Neural cell (in vitro differentiated cells): ENCODE results near the gene FHIT.

Experiments used
- CTCF ChIP-seq: fragments of 450-650 bp; IDR thresholded peaks from 2 replicates; pipeline ENCODE4 v1.5.1; 2014; ENCODE audit warnings: antibody characterized with exemption, mild to moderate bottlenecking, moderate library complexity; ENCODE audit not compliant: poor library complexity, severe bottlenecking
- EP300 ChIP-seq: fragments of 450-650 bp; conservative IDR thresholded peaks from 2 replicates; pipeline ENCODE4 v1.6.1; 2014; ENCODE audit warnings: antibody characterized with exemption, mild to moderate bottlenecking, moderate library complexity; ENCODE audit not compliant: poor library complexity, severe bottlenecking
- EZH2 ChIP-seq: fragments of 200-600, 300-800 bp; shearing (Covaris generic), sonication (generic); IDR thresholded peaks from 2 replicates; pipeline ENCODE4 v1.6.1; 2014; ENCODE audit warnings: antibody characterized with exemption, low read length, borderline replicate concordance, mild to moderate bottlenecking; ENCODE audit not compliant: insufficient read depth, poor library complexity, severe bottlenecking
- MXI1 ChIP-seq: fragments of 450-650 bp; conservative IDR thresholded peaks from 2 replicates; pipeline ENCODE4 v1.6.1; 2014; ENCODE audit warnings: antibody characterized with exemption, mild to moderate bottlenecking; ENCODE audit not compliant: poor library complexity, severe bottlenecking
- POLR2AphosphoS5 ChIP-seq: IDR thresholded peaks from 2 replicates; pipeline ENCODE4 v1.6.1; 2012
- RAD21 ChIP-seq: fragments of 450-650 bp; conservative IDR thresholded peaks from 2 replicates; pipeline ENCODE4 v1.6.1; 2014; ENCODE audit warnings: antibody characterized with exemption, mild to moderate bottlenecking, moderate library complexity
- SMC3 ChIP-seq: fragments of 450-650 bp; conservative IDR thresholded peaks from 2 replicates; pipeline ENCODE4 v1.6.1; 2014; ENCODE audit warnings: antibody characterized with exemption, mild to moderate bottlenecking, moderate library complexity; ENCODE audit not compliant: poor library complexity
- TF ChIP-seq, protein P1 (sequence below): IDR thresholded peaks from 2 replicates; pipeline ENCODE4 v1.6.1; 2012; ENCODE audit warnings: borderline replicate concordance

DNA sequence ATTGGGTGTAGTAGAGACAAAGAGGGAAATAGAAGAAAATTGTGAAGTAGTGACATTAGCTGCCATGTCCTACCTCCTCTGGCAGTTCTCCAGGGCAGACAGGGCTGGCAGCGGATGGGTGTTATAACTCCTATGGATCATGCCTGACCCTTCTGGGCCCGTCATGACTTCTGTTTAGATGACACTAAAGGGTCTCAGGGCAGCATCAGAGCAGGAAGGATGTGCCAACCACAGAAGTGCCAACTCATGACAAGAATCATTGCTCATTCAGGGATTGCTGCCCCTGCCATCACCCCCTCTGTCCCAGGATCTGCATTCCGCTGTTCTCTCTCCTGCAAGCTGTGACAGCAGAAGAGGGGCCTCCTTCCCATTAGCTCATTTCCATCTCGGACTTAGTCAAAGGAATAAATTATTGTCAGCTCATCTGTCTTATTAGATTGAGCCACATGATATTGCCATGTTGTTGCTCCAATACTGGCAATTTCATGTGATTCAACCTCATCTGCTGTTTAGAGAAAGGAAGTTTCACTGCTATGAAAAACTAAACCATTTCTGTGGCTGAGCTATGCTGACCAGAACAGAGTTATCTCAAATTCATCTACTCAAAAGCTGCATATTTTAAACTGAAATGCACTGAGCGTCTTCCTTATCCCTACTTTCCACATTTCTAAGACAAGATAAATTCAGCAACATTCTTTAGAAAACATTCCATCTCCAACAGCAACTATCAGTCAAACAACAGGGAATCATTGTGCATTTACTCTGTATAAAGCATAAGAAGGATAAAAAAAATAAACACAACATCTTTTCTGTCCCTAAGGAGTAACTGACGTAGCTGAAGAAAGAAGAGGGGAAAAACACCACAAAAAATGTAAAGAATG is 271.6 kb downstream of the FHIT start:
- TF ChIP-seq CTCF (no peak), POLR2AphosphoS5 (peak; percentile 40), EZH2 (no peak), RAD21 (no peak), MXI1 (no peak), EP300 (peak; percentile 67), SMC3 (no peak)
- TF ChIP-seq, protein P1, sequence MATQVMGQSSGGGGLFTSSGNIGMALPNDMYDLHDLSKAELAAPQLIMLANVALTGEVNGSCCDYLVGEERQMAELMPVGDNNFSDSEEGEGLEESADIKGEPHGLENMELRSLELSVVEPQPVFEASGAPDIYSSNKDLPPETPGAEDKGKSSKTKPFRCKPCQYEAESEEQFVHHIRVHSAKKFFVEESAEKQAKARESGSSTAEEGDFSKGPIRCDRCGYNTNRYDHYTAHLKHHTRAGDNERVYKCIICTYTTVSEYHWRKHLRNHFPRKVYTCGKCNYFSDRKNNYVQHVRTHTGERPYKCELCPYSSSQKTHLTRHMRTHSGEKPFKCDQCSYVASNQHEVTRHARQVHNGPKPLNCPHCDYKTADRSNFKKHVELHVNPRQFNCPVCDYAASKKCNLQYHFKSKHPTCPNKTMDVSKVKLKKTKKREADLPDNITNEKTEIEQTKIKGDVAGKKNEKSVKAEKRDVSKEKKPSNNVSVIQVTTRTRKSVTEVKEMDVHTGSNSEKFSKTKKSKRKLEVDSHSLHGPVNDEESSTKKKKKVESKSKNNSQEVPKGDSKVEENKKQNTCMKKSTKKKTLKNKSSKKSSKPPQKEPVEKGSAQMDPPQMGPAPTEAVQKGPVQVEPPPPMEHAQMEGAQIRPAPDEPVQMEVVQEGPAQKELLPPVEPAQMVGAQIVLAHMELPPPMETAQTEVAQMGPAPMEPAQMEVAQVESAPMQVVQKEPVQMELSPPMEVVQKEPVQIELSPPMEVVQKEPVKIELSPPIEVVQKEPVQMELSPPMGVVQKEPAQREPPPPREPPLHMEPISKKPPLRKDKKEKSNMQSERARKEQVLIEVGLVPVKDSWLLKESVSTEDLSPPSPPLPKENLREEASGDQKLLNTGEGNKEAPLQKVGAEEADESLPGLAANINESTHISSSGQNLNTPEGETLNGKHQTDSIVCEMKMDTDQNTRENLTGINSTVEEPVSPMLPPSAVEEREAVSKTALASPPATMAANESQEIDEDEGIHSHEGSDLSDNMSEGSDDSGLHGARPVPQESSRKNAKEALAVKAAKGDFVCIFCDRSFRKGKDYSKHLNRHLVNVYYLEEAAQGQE: peak; percentile 64
